Liver (tissue), 9 donors: ENCODE measurements around the gene ZIC1. TPM values are rescaled to one million over a fixed set of nuclear protein-coding genes. Genes with fewer than 3 reads are reported as not detected.

ENCODE experiments used
- DNase-seq: peaks from one replicate; pipeline ENCODE4 v3.0.0-alpha.2; 2017; ENCODE audit warnings: low spot score
- H3K27ac ChIP-seq, 2 donors: one replicate each; pipeline ENCODE4 v1.7.0; 2013; ENCODE audit warnings: inconsistent platforms in 2 of 2, low read length in 2 of 2, control low read depth in 1 of 2, low read depth in 1 of 2, mild to moderate bottlenecking in 1 of 2
- H3K27me3 ChIP-seq, 4 donors: one replicate each; pipeline versions ENCODE4 v1.6.1 to v1.7.0; 2013; ENCODE audit warnings: low read length in 3 of 4, inconsistent platforms in 1 of 4, mild to moderate bottlenecking in 1 of 4, moderate library complexity in 1 of 4; ENCODE audit not compliant: control insufficient read depth in 4 of 4, insufficient read depth in 4 of 4
- H3K36me3 ChIP-seq, 4 donors: one replicate each; pipeline versions ENCODE4 v1.6.1 to v1.7.0; 2013; ENCODE audit warnings: low read length in 3 of 4, mild to moderate bottlenecking in 3 of 4, low read depth in 1 of 4, moderate library complexity in 1 of 4; ENCODE audit not compliant: control insufficient read depth in 4 of 4, insufficient read depth in 3 of 4
- H3K4me1 ChIP-seq, 4 donors: one replicate each; pipeline versions ENCODE4 v1.6.1 to v1.7.0; 2013; ENCODE audit warnings: low read length in 3 of 4, mild to moderate bottlenecking in 3 of 4, moderate library complexity in 1 of 4; ENCODE audit not compliant: control insufficient read depth in 4 of 4, insufficient read depth in 4 of 4
- H3K4me3 ChIP-seq, 3 donors: one replicate each; pipeline versions ENCODE4 v1.6.1 to v1.7.0; 2013; ENCODE audit warnings: low read length in 3 of 3, control low read depth in 1 of 3, low read depth in 1 of 3, mild to moderate bottlenecking in 1 of 3
- H3K9ac ChIP-seq, 2 donors: one replicate each; pipeline ENCODE4 v1.7.0; 2013; ENCODE audit warnings: low read length in 2 of 2, mild to moderate bottlenecking in 2 of 2, moderate library complexity in 2 of 2, control low read depth in 1 of 2, low read depth in 1 of 2
- H3K9me3 ChIP-seq, 4 donors: one replicate each; pipeline versions ENCODE4 v1.6.1 to v1.7.0; 2013; ENCODE audit warnings: low read length in 3 of 4; ENCODE audit not compliant: control insufficient read depth in 4 of 4
- EGR1 ChIP-seq, 2 donors: IDR thresholded peaks; 2 replicates each; pipeline ENCODE4 v1.6.1; 2016 to 2018; ENCODE audit warnings: antibody characterized with exemption in 2 of 2, low read depth in 2 of 2
- FOXA1 ChIP-seq: IDR thresholded peaks from 2 replicates; pipeline ENCODE4 v1.6.1; 2016; ENCODE audit warnings: antibody characterized with exemption
- FOXA2 ChIP-seq: IDR thresholded peaks from 2 replicates; pipeline ENCODE4 v1.6.1; 2016; ENCODE audit warnings: antibody characterized with exemption
- GABPA ChIP-seq, 2 donors: IDR thresholded peaks in 1 of 2; conservative IDR thresholded peaks in 1 of 2; 2 replicates each; pipeline ENCODE4 v1.6.1; 2016; ENCODE audit warnings: antibody characterized with exemption in 2 of 2, mild to moderate bottlenecking in 1 of 2, moderate library complexity in 1 of 2
- HNF4A ChIP-seq, 2 donors: conservative IDR thresholded peaks; 2 replicates each; pipeline ENCODE4 v1.6.1; 2016; ENCODE audit warnings: antibody characterized with exemption in 2 of 2, mild to moderate bottlenecking in 2 of 2
- HNF4G ChIP-seq: IDR thresholded peaks from 2 replicates; pipeline ENCODE4 v1.6.1; 2016; ENCODE audit warnings: antibody characterized with exemption
- JUND ChIP-seq, 2 donors: IDR thresholded peaks; 2 replicates each; pipeline ENCODE4 v1.6.1; 2016; ENCODE audit warnings: antibody characterized with exemption in 2 of 2
- NR2F2 ChIP-seq: IDR thresholded peaks from 2 replicates; pipeline ENCODE4 v1.6.1; 2016; ENCODE audit warnings: antibody characterized with exemption
- RAD21 ChIP-seq, 2 donors: IDR thresholded peaks; 2 replicates each; pipeline ENCODE4 v1.6.1; 2016; ENCODE audit warnings: antibody characterized with exemption in 2 of 2, mild to moderate bottlenecking in 2 of 2
- RXRA ChIP-seq, 2 donors: IDR thresholded peaks; 2 replicates each; pipeline ENCODE4 v1.6.1; 2017 to 2018; ENCODE audit warnings: antibody characterized with exemption in 2 of 2, mild to moderate bottlenecking in 1 of 2
- SP1 ChIP-seq: IDR thresholded peaks from 2 replicates; pipeline ENCODE4 v1.6.1; 2018; ENCODE audit warnings: antibody characterized with exemption, mild to moderate bottlenecking
- TAF1 ChIP-seq: conservative IDR thresholded peaks from 2 replicates; pipeline ENCODE4 v1.6.1; 2016; ENCODE audit warnings: antibody characterized with exemption, mild to moderate bottlenecking
- YY1 ChIP-seq: IDR thresholded peaks from 2 replicates; pipeline ENCODE4 v1.6.1; 2016; ENCODE audit warnings: antibody characterized with exemption, mild to moderate bottlenecking
- WGBS: extraction: QIAGEN DNeasy Blood & Tissue Kit; methylation state at CpG from one replicate; pipeline ENCODE4 v1.1.7; 2013; 5-methylcytosine and 5-hydroxymethylcytosine counted together
- polyA plus RNA-seq, 2 donors: library from polyadenylated mRNA; stranded (reverse) in 1 of 2; unstranded in 1 of 2; fragments of 200-250 nt in 1 of 2; fragments of >200 nt in 1 of 2; fragmentation: Nextera tagmentation in 1 of 2; extraction: Ambion mirVana in 1 of 2; gene quantifications; one replicate each; pipeline versions ENCODE4 v1.2.1 to v1.2.3, GENCODE V29; 2013 to 2015
- total RNA-seq, 2 donors: library from RNA; depleted of rRNA; stranded (reverse); fragments of >200 nt; gene quantifications; one replicate each; pipeline ENCODE4 v1.2.3, GENCODE V29; 2014
- TF ChIP-seq, protein P1 (sequence below): IDR thresholded peaks from 2 replicates; pipeline ENCODE4 v1.6.1; 2016; ENCODE audit warnings: antibody characterized with exemption
- TF ChIP-seq, protein P2 (sequence below): IDR thresholded peaks from 2 replicates; pipeline ENCODE4 v1.6.1; 2016; ENCODE audit warnings: antibody characterized with exemption
- TF ChIP-seq, protein P3 (sequence below): IDR thresholded peaks from 2 replicates; pipeline ENCODE4 v1.6.1; 2016; ENCODE audit warnings: antibody characterized with exemption, mild to moderate bottlenecking
- TF ChIP-seq, protein P4 (sequence below): fragments of 150-350 bp; IDR thresholded peaks from 2 replicates; pipeline ENCODE4 v1.5.1; 2017; ENCODE audit warnings: improper control_type of control experiment, low read depth, low read length; ENCODE audit not compliant: missing input control
- TF ChIP-seq, protein P5 (sequence below): IDR thresholded peaks from 2 replicates; pipeline ENCODE4 v1.6.1; 2016; ENCODE audit warnings: antibody characterized with exemption
- donor health status: healthy.
- donor health status: healthy.
- donor health status: healthy.
- donor health status: healthy.
- donor health status: healthy.

The ZIC1 gene
- total and polyA plus RNA-seq, 4 donors, result 4.4 TPM; not detected in 3

DNA sequence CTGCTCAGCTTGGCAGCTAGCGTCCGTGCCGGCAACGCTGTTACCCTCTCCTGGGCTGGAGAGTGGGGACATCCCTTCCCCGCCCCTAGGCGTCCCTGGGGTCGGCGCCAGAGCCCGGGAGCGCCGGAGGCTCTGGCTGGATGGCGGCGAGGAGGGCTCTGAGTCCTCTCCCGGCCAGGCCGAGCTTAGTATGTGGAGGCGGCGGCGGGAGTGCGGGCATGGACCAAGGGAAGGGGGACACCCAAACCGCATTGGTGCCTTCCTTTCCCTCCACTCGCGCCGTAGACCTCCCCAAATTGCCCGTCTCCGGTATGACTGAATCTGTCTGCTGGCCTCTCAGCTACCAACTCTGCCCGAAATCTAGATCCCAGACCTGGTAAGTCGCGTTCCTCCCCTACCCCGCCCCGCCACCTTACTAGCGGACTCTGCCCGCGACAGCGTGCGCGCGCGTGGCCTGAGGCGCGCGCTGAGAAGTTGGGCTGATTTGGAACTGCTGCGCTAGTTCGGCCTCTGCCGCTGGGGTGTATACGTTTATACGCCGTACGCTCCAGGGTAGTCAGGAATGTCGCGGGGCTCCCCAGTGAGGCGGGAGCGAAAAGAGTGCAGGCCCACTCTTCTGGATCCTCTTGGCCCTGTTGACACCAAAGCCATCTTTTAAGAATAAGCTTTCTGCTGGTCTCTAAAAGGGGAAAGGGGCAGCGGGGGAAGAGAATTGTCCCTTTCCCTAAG, 12.2 kb downstream of the ZIC1 start:
- TF ChIP-seq HNF4G (no peak), FOXA1 (no peak), TAF1 (no peak), RXRA (IDR thresholded peaks at IDR 0.05) (no peak)
- Histone ChIP-seq H3K9me3 (peaks cover 0 to 2% (median 0%) of the 10 kb centered on the region in 4 donors), H3K27me3 (peaks cover 2 to 40% (median 4%) of the 10 kb centered on the region in 4 donors), H3K4me1 (peaks cover 4 to 14% (median 9%) of the 10 kb centered on the region in 4 donors), H3K36me3 (no peaks in the 10 kb centered on the region), H3K27ac (no peak overlapping the region), H3K9ac (no peak overlapping the region), H3K4me3 (no peak overlapping the region)
- 10% methylated on average over 53 of the region's 53 CpGs for WGBS
- DNase-seq, result no peak

DNA sequence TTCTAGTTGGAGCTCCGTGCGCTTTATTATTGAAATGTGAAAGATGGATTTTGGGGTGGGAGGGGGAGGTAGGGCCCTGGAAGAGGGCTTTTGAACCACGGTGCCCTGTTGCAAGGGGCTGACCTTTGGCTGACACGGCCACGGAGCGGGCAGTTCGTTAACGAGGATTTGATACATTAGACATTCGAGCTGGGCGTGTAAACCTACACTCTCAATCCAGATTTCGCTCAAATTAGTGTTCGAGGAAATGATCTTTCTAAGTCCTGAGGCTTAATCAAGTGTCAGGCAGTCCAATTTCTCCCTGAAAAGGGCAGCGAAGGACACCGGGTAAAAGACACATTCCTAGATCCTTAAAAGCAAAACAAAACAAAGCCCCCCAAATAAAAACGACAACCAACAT, 13.0 kb downstream of the ZIC1 start:
- Histone ChIP-seq H3K36me3 (no peaks in the 10 kb centered on the region), H3K4me1 (peaks cover 4 to 14% (median 9%) of the 10 kb centered on the region in 4 donors), H3K9ac (no peak overlapping the region), H3K4me3 (no peak overlapping the region), H3K9me3 (peaks cover 0 to 2% (median 0%) of the 10 kb centered on the region in 4 donors), H3K27ac (no peak overlapping the region), H3K27me3 (peaks cover 2 to 40% (median 4%) of the 10 kb centered on the region in 4 donors)
- TF ChIP-seq, protein P1, sequence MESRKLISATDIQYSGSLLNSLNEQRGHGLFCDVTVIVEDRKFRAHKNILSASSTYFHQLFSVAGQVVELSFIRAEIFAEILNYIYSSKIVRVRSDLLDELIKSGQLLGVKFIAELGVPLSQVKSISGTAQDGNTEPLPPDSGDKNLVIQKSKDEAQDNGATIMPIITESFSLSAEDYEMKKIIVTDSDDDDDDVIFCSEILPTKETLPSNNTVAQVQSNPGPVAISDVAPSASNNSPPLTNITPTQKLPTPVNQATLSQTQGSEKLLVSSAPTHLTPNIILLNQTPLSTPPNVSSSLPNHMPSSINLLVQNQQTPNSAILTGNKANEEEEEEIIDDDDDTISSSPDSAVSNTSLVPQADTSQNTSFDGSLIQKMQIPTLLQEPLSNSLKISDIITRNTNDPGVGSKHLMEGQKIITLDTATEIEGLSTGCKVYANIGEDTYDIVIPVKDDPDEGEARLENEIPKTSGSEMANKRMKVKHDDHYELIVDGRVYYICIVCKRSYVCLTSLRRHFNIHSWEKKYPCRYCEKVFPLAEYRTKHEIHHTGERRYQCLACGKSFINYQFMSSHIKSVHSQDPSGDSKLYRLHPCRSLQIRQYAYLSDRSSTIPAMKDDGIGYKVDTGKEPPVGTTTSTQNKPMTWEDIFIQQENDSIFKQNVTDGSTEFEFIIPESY, result no peak
- TF ChIP-seq, protein P2, sequence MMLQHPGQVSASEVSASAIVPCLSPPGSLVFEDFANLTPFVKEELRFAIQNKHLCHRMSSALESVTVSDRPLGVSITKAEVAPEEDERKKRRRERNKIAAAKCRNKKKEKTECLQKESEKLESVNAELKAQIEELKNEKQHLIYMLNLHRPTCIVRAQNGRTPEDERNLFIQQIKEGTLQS, result no peak
- TF ChIP-seq, protein P3, sequence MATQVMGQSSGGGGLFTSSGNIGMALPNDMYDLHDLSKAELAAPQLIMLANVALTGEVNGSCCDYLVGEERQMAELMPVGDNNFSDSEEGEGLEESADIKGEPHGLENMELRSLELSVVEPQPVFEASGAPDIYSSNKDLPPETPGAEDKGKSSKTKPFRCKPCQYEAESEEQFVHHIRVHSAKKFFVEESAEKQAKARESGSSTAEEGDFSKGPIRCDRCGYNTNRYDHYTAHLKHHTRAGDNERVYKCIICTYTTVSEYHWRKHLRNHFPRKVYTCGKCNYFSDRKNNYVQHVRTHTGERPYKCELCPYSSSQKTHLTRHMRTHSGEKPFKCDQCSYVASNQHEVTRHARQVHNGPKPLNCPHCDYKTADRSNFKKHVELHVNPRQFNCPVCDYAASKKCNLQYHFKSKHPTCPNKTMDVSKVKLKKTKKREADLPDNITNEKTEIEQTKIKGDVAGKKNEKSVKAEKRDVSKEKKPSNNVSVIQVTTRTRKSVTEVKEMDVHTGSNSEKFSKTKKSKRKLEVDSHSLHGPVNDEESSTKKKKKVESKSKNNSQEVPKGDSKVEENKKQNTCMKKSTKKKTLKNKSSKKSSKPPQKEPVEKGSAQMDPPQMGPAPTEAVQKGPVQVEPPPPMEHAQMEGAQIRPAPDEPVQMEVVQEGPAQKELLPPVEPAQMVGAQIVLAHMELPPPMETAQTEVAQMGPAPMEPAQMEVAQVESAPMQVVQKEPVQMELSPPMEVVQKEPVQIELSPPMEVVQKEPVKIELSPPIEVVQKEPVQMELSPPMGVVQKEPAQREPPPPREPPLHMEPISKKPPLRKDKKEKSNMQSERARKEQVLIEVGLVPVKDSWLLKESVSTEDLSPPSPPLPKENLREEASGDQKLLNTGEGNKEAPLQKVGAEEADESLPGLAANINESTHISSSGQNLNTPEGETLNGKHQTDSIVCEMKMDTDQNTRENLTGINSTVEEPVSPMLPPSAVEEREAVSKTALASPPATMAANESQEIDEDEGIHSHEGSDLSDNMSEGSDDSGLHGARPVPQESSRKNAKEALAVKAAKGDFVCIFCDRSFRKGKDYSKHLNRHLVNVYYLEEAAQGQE, result no peak
- TF ChIP-seq RXRA (IDR thresholded peaks at IDR 0.05) (no peak), GABPA (IDR thresholded peaks at IDR 0.05 in 1 of 2, conservative IDR thresholded peaks at IDR 0.05 in 1 of 2) (no peak), EGR1 (IDR thresholded peaks at IDR 0.05; ENCODE audit: low read depth in 2 of 2) (no peak), HNF4G (no peak), NR2F2 (no peak), HNF4A (conservative IDR thresholded peaks at IDR 0.05) (no peak), RAD21 (IDR thresholded peaks at IDR 0.05) (no peak), SP1 (no peak), FOXA1 (no peak), FOXA2 (no peak), TAF1 (no peak), YY1 (no peak), JUND (IDR thresholded peaks at IDR 0.05) (no peak)
- TF ChIP-seq, protein P4, sequence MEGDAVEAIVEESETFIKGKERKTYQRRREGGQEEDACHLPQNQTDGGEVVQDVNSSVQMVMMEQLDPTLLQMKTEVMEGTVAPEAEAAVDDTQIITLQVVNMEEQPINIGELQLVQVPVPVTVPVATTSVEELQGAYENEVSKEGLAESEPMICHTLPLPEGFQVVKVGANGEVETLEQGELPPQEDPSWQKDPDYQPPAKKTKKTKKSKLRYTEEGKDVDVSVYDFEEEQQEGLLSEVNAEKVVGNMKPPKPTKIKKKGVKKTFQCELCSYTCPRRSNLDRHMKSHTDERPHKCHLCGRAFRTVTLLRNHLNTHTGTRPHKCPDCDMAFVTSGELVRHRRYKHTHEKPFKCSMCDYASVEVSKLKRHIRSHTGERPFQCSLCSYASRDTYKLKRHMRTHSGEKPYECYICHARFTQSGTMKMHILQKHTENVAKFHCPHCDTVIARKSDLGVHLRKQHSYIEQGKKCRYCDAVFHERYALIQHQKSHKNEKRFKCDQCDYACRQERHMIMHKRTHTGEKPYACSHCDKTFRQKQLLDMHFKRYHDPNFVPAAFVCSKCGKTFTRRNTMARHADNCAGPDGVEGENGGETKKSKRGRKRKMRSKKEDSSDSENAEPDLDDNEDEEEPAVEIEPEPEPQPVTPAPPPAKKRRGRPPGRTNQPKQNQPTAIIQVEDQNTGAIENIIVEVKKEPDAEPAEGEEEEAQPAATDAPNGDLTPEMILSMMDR, result no peak
- TF ChIP-seq, protein P5, sequence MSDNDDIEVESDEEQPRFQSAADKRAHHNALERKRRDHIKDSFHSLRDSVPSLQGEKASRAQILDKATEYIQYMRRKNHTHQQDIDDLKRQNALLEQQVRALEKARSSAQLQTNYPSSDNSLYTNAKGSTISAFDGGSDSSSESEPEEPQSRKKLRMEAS, result no peak
- DNase-seq, result no peak
- 9% methylated on average over 15 of the region's 15 CpGs for WGBS
